ENCODE results near the gene CDKN2B.

The CDKN2B gene

DNA sequence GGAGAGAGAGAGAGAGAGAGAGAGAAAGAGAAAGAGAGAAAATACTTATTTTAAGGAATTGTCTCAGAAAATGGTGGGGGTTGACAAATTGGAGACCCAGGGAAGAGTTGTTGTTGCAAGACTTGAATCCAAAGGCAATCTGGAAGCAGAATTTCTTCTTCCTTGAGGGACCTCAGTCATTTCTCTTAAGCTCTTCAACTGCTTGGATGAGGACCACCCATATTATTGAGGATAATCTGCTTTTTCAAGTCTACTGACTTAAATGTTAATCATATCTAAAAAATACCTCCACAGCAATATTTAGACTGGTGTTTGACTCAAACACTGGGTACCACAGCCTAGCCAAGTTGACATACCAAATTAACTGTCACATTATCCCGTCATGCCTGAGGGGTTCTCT lies 11.6 kb downstream of the CDKN2B start:
- H2AFZ ChIP-seq = no peak overlapping the region
- H3K36me3 ChIP-seq (ENCODE audit: control insufficient read depth, insufficient read depth, low read length) = no peaks in the 10 kb centered on the region
- no peaks in the 10 kb centered on the region for H3K27me3 ChIP-seq (ENCODE audit: control insufficient read depth, insufficient read depth, low read length)
- H3K9ac ChIP-seq = no peak overlapping the region
- no peak overlapping the region for H3K4me3 ChIP-seq (ENCODE audit: low read depth, low read length)
- H3K9me3 ChIP-seq (ENCODE audit: control insufficient read depth, low read length) = no peaks in the 10 kb centered on the region
- no peaks in the 10 kb centered on the region for H3K79me2 ChIP-seq
- no peak overlapping the region for H3K27ac ChIP-seq
- H3K4me1 ChIP-seq = no peaks in the 10 kb centered on the region
- H3K4me2 ChIP-seq (ENCODE audit: low read length) = no peak overlapping the region
- TF ChIP-seq, protein P1, sequence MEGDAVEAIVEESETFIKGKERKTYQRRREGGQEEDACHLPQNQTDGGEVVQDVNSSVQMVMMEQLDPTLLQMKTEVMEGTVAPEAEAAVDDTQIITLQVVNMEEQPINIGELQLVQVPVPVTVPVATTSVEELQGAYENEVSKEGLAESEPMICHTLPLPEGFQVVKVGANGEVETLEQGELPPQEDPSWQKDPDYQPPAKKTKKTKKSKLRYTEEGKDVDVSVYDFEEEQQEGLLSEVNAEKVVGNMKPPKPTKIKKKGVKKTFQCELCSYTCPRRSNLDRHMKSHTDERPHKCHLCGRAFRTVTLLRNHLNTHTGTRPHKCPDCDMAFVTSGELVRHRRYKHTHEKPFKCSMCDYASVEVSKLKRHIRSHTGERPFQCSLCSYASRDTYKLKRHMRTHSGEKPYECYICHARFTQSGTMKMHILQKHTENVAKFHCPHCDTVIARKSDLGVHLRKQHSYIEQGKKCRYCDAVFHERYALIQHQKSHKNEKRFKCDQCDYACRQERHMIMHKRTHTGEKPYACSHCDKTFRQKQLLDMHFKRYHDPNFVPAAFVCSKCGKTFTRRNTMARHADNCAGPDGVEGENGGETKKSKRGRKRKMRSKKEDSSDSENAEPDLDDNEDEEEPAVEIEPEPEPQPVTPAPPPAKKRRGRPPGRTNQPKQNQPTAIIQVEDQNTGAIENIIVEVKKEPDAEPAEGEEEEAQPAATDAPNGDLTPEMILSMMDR (IDR thresholded peaks at IDR 0.05) = no peak

DNA sequence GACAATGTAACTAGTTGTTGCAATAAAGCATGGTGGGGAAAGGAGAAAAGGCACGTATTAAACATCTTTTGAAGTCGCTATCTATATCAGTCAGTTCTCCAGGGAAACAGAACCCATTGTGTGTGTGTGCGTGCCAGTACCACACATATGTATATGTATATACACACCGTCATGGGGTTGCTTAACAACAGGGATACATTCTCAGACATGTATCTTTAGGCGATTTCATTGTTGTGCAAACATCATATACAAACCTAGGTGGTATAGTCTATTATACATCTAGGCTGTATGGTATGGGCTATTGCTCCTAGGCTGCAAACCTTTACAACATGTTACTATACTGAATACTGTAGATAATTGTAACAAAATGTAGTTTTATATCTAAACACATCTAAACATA lies 12.2 kb downstream of the CDKN2B start:
- H2AFZ ChIP-seq = no peak overlapping the region
- H3K9ac ChIP-seq = no peak overlapping the region
- no peak overlapping the region for H3K4me3 ChIP-seq (ENCODE audit: low read depth, low read length)
- TF ChIP-seq, protein P1 (IDR thresholded peaks at IDR 0.05) = no peak
- H3K27ac ChIP-seq = no peak overlapping the region
- H3K79me2 ChIP-seq = no peaks in the 10 kb centered on the region
- H3K4me1 ChIP-seq = no peaks in the 10 kb centered on the region
- no peak overlapping the region for H3K4me2 ChIP-seq (ENCODE audit: low read length)
- H3K9me3 ChIP-seq (ENCODE audit: control insufficient read depth, low read length) = no peaks in the 10 kb centered on the region
- H3K27me3 ChIP-seq (ENCODE audit: control insufficient read depth, insufficient read depth, low read length) = no peaks in the 10 kb centered on the region
- H3K36me3 ChIP-seq (ENCODE audit: control insufficient read depth, insufficient read depth, low read length) = no peaks in the 10 kb centered on the region

DNA sequence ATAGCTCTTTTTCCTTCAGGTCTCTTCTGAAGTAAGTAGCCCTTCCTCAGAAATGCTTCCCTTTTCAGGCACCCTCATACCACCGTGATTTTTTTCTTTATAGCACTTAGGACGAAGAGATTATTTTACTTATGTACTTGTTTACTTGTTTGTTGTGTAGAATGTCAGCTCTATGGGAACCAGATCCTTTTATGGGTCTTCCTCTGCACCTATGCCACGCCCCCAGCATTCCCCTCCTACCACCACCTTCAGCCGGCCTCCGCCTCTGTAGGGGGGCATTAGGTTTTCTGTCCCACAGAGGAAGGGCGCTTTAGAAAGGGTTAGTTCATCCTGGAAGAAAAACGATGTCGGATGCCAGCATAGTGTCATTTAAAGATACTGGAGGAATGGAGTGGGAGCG lies 12.7 kb downstream of the CDKN2B start:
- H3K4me2 ChIP-seq (ENCODE audit: low read length) = no peak overlapping the region
- no peaks in the 10 kb centered on the region for H3K27me3 ChIP-seq (ENCODE audit: control insufficient read depth, insufficient read depth, low read length)
- no peaks in the 10 kb centered on the region for H3K4me1 ChIP-seq
- H3K36me3 ChIP-seq (ENCODE audit: control insufficient read depth, insufficient read depth, low read length) = no peaks in the 10 kb centered on the region
- H3K9me3 ChIP-seq (ENCODE audit: control insufficient read depth, low read length) = no peaks in the 10 kb centered on the region
- TF ChIP-seq, protein P1 (IDR thresholded peaks at IDR 0.05) = no peak
- H3K4me3 ChIP-seq (ENCODE audit: low read depth, low read length) = no peak overlapping the region
- H3K79me2 ChIP-seq = no peaks in the 10 kb centered on the region
- H3K27ac ChIP-seq = no peak overlapping the region
- no peak overlapping the region for H3K9ac ChIP-seq
- no peak overlapping the region for H2AFZ ChIP-seq

DNA sequence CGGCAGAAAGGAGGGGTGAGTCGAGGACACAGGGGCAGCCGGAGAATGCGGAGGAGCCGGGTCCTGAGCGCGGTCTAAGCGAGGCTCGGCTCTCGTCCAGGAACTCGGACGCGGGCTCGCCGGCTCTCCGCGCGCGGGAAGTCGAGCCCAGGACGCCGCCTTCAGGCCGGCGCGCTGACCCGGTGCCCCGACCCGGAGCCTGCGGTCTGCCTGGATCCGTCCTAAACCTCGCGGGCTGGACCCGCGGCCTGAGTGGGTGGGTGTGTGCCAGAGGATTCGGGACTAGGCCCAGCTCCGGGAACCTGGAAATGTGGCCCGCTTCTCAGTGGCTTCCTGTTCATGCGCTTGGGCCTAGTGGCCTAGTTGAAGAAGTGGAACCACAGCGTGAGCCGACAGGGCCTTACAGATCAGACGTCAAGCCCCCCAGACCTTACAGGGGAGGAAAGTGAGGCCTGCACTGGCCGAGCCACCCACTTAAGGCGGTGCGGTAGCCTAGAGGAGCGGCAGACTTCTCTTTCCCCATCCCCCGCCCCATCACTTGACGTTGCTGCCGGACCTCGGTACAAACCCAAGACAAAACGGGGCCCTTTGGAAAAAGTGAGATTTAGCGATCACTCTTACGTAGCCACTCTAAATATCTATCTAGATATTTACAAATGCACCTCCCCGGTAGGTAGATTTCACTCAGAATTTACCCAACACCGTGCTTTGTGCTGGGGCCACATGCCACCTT lies 13.3 kb downstream of the CDKN2B start:
- no peaks in the 10 kb centered on the region for H3K4me1 ChIP-seq
- H3K36me3 ChIP-seq (ENCODE audit: control insufficient read depth, insufficient read depth, low read length) = no peaks in the 10 kb centered on the region
- peak overlapping the region; percentile 74 for H3K27ac ChIP-seq
- TF ChIP-seq, protein P1 (IDR thresholded peaks at IDR 0.05) = no peak
- H3K27me3 ChIP-seq (ENCODE audit: control insufficient read depth, insufficient read depth, low read length) = no peaks in the 10 kb centered on the region
- H3K4me2 ChIP-seq (ENCODE audit: low read length) = peak overlapping the region; percentile 91
- peak overlapping the region; percentile 54 for H2AFZ ChIP-seq
- no peaks in the 10 kb centered on the region for H3K79me2 ChIP-seq
- peak overlapping the region; percentile 79 for H3K4me3 ChIP-seq (ENCODE audit: low read depth, low read length)
- no peak overlapping the region for H3K9ac ChIP-seq
- no peaks in the 10 kb centered on the region for H3K9me3 ChIP-seq (ENCODE audit: control insufficient read depth, low read length)

Measured in parathyroid adenoma (tissue), 2 donors.